CD4-positive, alpha-beta T cell treated with Interleukin-12 subunit alpha and Interleukin-12 subunit beta, for 1 hour (primary cell): ENCODE data around the gene MTHFD1L.
"Not testable (repeated sequence)": the region's sequence is repeated elsewhere in the genome, so short reads cannot be mapped to it uniquely, and the experiment has no call there.

Source experiments
- DNase-seq: peaks from one replicate; pipeline ENCODE4 v3.0.0-alpha.2; 2020

The MTHFD1L gene

DNA sequence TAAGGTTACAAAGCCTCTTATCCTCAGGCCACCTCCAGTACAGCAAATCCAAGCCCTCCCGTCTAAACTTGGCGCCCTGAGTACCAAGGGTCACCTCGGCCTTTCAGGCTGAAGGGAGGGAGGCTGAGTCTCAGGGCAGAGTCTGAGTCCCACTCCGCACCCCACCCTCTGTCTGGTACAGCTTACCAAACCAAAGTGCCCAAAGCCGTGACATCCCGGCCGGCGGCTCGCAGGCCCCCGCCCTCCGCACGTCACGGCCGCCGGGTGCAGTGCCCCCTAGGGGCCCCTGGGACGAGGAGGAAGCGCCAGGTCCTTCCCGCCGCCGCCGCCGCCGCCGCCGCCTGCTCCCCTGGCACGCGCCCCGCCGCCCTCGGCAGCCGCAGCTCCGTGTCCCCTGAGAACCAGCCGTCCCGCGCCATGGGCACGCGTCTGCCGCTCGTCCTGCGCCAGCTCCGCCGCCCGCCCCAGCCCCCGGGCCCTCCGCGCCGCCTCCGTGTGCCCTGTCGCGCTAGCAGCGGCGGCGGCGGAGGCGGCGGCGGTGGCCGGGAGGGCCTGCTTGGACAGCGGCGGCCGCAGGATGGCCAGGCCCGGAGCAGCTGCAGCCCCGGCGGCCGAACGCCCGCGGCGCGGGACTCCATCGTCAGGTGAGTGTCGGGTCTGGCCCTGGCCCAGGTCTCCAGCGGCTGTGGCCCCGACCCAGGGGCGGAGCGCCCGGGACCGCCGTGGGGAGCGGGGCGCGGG, at the start of gene MTHFD1L:
MTHFD1L (plus strand) TSS at position 297 of the 741 bp plus-strand sequence; CDS start at position 418, 121 bp downstream.
- DNase-seq: peak; percentile 77

DNA sequence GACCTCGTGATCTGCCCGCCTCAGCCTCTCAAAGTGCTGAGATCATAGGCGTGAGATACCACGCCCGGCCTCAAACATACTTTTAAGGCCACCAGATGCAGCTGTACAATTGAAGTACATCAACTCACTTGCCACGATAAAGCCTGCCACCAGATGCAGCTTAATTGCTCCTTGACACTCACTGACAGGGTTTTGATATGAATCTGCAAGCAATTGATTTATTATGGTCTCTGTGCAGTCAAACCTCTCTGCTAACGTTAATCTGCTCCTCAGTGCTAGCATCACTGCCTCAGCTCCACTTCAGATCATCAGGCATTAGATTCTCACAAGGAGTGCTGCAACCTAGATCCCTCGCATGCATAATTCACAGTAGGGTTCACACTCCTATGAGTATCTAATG, 48.9 kb upstream of the MTHFD1L start:
- DNase-seq: not testable (repeated sequence)

DNA sequence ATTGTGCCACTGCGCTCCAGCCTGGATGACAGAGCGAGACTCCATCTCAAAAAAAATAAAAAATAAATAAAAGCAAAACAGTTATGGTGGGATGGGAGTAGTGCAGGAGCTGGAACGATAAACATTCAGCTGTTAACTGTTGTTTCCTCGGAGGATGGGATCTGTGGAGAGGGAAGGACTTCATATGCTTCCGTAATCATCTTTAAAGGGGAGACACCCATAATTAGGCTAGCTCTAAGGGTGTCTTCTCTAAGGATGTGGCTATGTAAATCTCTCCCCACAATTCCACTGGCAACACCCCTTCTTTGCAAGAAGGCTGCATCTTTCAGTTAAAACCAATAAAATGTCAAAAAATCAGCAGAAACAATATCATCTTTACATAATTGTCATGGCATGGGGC, 42.6 kb upstream of the MTHFD1L start:
- no peak for DNase-seq

DNA sequence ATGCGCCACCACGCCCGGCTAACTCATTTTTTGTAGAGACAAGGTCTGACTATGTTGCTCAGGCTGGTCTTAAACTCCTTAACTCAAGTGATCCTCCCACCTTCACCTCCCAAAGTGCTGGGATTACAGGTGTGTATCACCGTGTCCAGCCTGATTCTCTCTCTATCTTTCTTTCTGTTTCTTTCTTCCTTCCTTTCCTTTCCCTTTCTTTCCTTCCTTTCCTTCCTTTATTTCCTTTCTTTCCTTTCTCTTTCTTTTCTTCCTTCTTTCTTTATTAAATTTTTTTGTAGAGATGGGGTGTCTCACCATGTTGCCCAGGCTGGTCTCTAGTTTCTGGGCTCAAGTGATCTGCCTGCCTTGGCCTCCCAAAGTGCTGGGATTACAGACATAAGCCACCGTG, 38.7 kb upstream of the MTHFD1L start:
- DNase-seq: no peak

DNA sequence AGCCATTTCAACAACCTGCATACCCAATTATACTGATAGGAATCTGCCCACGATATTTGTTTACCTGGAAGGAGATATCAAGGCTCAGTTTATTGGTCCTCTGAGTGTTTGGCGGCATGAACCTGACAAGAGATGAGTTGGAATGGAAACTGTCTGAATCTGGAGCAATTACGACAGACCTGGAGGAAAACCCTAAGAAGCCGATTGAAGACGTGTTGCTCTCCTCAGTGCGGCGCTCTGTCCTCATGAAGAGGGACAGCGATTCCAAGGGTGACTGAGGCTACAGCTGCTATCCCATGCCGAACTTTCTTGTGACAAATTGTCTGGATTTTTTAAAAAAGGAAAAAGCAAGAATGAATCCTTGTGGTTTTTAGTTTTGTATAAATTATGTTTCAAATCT, 37.4 kb upstream of the MTHFD1L start:
- DNase-seq: not testable (repeated sequence)

DNA sequence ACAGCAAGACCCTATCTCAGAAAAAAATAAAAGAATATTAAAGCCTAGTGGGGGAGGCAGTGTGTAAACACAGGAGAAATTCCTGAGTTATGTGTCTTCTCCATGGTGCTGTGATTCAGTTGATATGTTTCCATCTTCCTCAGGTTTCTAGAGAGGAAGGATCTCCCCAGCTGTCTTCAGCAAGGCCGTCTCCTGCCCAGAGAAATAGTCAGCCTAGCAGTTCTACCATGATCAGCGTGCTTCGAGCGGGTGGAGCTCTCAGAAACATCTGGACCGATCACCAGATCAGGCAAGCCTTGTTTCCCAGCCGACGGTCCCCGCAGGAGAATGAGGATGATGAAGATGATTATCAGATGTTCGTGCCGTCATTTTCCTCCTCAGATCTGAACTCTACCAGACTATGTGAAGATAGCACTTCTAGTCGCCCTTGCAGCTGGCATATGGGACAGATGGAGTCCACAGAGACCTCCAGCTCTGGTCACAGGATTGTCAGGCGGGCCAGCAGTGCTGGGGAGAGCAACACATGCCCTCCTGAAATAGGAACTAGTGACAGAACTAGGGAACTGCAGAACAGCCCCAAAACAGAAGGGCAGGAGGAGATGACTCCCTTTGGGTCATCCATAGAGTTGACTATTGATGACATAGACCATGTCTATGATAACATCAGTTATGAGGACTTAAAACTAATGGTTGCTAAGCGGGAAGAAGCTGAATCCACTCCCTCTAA, 34.9 kb upstream of the MTHFD1L start:
- DNase-seq: no peak

DNA sequence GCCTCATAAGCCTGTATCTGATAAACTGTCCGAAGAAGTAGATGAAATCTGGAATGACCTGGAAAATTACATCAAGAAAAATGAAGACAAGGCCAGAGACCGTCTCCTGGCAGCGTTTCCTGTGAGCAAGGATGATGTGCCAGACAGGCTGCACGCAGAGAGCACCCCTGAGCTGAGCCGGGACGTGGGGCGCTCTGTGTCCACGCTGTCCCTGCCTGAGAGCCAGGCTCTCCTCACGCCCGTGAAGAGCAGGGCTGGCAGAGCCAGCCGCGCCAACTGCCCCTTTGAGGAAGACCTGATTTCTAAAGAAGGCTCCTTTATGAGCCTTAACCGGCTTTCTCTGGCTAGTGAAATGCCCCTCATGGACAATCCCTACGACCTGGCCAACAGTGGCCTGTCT, 33.9 kb upstream of the MTHFD1L start:
- DNase-seq: no peak

DNA sequence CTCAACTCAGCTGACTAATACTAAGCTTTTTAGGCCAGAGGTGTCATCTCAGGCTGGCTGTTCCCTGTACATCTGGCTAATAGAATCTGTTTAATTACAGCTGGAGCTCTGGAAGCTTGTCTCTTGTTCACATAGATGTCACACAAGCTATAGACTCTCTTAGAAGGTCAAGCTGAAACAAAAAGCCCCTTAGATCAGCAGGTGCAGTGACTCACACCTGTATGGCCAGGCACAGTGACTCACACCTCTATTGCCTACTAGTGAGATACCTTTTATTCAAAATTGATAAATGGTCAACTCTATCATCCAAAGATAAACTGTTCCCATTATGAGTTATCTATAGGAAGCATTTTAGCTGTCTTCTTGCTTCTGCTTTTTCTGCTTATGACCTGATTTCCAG, 29.9 kb upstream of the MTHFD1L start:
- no peak for DNase-seq

DNA sequence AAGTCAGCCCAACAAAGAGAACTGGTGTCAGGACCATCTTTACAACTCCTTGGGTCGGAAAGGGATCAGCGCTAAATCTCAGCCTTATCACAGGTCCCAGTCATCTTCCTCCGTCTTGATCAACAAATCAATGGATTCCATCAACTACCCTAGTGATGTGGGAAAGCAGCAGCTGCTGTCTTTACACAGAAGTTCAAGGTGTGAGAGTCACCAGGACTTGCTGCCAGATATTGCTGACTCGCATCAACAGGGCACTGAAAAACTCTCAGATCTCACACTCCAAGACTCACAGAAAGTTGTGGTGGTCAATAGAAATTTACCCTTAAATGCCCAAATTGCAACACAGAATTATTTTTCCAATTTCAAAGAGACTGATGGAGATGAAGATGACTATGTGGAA, 25.3 kb upstream of the MTHFD1L start:
- no peak for DNase-seq

DNA sequence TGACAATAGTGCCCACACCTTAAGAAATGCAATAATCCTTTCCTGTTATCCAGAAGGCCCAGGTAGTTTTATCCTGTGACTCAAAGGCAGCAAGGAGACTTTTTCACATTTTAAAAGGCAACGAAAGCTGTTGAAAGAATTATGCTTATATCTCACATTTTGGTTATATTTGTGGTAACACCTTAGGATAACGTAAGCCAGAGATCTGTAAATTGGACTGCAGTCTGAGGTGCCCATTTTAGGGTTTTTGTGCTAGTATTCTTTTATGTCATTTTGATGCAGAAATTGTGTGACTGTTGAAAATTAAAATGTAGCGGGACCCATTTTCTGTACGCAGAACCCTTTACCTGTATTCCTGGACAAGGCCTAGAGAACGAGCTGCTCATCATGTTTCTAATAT, 24.3 kb upstream of the MTHFD1L start:
- no peak for DNase-seq

DNA sequence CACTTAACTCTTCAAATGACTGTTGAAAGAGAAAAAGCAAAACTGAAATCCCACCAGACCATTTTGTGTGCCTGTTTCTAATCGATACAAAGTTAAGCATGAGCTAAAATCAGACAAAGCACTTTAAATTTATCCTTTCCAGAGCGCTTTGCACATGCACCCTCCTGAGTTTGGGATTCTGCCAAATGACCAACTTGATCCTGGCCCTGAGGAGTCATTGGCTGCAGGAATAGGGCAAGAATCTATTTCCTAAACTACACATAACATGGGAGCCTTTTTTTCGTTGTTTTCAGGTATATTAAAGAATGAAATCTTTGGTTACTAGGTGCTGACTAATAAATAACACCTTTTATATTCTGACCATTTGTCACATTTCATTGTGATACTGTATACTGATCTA, 23.8 kb upstream of the MTHFD1L start:
- DNase-seq: no peak

DNA sequence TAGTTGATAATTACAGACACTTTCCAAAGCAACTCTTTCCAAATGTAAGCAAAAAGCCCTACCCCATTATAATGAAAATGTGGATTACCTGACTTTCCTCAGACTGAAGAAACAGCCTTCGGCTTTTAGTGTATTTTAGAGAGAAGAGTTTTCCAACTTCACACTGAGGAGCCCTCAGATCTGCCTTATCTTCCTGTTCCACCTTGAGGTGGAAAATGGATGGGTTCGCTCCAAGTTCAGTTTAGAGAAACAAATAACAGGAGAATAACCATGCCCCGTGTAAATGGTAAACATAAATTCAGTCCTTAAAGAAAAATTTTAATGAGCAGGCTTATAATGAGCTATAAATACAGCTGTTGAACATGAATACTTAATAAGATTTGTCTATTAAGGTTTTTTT, 21.1 kb upstream of the MTHFD1L start:
- no peak for DNase-seq

DNA sequence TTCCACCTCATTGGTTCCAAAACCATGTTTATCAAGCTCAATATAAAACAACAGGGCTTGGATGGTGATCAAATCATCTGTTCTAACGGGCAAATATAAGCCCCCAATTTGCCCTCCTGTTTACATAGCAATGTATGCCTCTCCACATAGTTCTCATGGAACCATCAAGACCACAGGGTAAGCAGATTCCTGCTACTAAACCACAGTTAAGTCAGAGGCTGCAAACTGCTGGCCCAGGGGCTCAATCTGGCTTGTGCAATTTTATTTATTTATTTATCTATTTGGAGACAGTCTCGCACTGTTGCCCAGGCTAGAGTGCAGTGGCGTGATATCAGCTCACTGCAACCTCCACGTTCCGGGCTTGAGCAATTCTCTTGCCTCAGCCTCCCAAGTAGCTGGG, 18.9 kb upstream of the MTHFD1L start:
- DNase-seq: no peak

DNA sequence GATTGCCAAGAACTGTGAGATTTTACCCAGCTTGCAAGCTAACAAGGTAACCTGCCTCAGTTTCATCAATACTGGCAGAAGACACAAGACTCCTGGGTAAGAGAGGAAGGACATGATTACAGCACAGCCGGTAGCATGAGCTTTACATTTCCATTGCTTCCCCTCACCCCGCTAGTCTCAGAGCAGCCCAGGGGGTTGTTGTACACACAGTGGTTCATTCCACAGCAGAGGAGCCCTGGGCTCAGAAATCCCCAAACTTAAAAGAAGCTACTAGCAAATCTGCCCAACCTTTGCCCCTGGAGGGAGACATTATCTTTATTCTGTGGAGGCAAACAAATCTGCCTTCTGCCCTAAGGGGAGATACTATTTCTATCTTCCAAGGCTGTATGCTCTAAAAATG, 17.1 kb upstream of the MTHFD1L start:
- no peak for DNase-seq

DNA sequence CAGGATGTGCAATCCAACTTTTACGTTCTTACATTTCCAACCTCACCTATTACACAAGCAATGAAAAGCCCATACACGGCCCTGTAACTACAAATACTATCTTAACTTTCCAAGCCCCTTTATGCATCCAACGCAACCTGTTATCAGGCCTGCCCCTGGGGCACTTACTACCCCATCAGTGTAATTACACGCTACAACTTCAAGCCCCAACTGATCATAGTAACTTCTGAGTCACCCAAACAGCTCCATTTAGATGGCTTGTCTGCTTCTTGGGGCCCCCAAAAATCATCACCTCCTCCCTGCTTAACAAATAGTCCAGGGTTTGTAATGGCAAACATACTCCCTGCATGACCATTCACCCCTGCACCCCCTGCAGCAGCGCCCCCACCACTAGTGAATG, 11.1 kb upstream of the MTHFD1L start:
- not testable (repeated sequence) for DNase-seq

DNA sequence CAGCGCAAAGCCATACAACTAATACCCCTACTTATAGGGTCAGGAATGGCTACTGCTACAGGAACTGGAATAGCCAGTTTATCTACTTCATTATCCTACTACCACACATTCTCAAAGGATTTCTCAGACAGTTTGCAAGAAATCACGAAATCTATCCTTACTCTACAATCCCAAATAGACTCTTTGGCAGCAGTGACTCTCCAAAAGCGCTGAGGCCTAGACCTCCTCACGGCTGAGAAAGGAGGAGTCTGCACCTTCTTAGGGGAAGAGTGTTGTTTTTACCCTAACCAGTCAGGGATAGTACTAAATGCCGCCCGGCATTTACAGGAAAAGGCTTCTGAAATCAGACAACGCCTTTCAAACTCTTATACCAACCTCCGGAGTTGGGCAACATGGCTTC, 10.3 kb upstream of the MTHFD1L start:
- DNase-seq: not testable (repeated sequence)

DNA sequence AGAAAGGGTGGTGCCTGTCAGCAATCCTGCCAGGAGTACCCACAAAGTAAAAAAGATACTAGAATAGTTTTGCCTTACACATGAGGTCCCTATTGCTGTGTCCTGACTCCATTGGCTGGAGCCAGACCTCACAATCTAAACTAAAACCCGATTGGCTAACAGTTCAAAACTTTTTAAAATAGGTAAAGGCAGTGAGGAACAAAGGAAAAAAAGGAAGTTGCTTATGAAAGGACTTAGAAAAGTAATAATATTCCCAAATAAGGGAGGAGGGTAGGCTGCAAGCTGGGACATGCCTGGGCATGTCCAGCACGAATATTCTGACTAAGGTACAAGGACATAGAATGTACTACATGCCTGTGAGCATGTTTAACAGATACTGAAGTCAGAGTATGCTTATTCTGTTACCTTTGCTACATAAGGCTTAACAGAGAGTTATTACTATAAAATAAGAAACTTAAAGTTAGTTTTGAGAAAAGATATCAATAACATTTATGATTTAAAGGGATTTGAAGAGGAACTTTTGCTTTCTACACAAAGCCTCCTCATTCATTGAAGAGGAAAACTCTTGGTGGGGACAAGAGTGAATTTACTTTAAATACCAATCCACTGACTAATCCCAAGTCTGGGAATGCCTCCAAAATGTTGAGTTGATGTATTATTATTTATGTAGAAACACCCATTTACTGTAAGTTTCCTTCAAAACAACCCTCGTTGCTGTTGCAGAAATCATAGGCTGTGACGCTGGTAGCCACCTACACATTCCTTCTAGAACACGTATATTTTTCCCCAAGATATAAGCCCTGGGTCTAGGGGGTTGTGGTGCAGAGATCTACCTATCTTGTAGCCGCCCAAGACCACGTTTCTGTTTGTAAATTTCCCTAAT, 8.2 kb upstream of the MTHFD1L start:
- no peak for DNase-seq

DNA sequence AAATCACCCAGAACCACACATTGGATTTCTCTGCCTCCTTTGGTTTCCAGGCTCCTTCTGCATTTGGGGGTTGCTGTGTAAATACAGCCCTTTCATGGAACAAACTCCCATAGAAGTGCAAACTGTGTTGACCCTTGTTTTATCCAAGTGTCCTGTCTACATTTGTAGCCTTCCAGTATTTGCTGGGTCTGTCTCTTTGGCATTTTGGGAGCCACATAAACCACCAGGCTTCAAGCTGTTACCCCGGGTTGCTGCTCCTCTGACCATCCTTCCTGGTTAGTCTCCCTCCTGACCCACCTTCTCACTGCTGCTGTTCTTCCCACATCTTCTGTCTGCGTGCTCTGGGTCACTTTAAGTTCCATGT, 7.6 kb upstream of the MTHFD1L start:
- no peak for DNase-seq

DNA sequence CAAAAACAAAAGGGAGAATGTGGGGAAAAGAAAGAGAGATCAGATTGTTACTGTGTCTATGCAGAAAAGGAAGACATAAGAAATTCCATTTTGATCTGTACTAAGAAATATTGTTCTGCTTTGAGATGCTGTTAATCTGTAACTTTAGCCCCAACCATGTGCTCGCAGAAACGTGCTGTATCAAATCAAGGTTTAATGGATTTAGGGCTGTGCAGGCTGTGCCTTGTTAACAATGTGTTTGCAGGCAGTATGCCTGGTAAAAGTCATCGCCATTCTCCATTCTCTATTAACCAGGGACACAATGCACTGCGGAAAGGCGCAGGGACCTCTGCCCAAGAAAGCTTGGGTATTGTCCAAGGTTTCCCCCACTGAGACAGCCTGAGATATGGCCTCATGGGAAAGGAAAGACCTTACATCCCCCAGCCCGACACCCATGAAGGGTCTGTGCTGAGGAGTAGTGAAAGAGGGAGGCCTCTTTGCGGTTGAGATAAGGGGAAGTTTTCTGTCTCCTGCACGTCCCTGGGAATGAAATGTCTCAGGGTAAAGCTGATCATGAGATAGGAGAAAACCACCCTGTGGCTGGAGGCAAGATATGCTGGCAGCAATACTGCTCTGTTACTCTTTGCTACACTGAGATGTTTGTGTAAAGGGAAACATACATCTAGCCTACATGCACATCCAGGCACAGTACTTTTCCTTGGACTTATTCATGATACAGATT, 3.9 kb upstream of the MTHFD1L start:
- not testable (repeated sequence) for DNase-seq

DNA sequence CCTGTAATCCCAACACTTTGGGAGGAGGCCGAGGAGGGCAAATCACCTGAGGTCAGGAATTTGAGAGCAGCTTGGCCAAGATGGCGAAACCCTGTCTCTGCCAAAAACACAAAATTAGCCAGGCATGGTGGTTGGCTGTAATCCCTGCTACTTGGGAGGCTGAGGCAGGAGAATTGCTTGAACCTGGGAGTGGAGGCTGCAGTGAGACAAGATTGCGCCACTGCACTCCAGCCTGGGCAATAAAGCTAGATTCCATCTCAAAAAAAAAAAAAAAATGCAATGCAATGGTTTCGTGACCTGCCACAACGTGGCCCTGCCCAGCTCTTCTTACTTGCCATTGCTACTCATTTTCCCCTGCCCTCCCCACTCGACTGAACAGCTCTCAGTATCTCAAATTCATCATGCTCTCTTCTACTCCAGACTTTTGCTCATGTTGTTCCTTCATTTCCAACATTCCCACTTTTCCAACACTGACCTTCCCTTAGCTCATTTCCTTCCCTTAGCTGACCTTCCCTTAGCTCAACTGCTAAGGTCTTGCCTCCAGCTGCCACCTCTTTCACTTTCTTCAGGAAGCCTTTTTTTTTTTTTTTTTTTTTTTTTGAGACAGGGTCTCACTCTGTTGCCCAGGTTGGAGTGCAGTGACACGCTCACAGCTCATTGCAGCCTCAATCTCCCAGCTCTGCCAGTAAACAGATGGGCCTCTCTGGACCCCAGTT, 2.1 kb upstream of the MTHFD1L start:
- DNase-seq: no peak

DNA sequence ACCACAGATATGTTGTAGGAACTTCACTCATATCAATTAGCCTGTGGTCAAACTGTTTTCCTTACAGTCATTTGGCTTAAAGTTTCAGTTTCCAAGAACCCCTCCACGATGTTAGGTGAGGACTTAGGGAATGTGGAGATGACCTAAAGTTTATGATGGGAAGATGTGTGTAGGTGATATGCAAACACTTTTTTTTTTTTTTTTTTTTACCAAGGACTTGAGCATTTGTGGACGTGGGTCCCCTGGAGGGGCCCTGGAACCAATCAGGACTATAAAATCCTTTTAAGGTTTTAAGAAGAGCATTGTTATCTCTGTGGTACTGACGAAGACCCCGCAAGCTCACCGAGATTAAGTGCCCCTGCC, 478 bp upstream of the MTHFD1L start:
- no peak for DNase-seq
